Measurements from ENCODE around the gene MYLK.

DNA sequence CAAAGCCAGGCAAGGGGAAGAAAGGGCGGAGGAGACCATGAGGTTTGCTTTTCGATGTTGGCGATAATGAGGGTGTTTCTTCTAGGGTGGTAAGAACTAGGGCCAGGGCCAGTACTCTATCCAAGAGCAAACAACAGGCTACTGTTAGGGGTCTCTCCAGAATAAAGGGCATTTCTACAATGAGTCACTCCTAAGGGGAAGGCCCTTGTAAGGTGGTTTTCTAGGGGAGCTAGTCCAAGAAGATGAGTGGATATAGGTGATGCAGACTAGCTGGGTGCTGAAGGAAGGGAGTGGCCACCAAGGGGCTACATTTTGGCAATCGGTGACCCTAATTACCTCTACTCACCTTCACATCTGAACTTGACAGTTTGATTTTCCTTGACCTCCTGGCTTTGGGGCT, 150.8 kb downstream of the MYLK start:
- TF ChIP-seq, protein P1, sequence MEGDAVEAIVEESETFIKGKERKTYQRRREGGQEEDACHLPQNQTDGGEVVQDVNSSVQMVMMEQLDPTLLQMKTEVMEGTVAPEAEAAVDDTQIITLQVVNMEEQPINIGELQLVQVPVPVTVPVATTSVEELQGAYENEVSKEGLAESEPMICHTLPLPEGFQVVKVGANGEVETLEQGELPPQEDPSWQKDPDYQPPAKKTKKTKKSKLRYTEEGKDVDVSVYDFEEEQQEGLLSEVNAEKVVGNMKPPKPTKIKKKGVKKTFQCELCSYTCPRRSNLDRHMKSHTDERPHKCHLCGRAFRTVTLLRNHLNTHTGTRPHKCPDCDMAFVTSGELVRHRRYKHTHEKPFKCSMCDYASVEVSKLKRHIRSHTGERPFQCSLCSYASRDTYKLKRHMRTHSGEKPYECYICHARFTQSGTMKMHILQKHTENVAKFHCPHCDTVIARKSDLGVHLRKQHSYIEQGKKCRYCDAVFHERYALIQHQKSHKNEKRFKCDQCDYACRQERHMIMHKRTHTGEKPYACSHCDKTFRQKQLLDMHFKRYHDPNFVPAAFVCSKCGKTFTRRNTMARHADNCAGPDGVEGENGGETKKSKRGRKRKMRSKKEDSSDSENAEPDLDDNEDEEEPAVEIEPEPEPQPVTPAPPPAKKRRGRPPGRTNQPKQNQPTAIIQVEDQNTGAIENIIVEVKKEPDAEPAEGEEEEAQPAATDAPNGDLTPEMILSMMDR (IDR thresholded peaks at IDR 0.05) = no peak
- no peak for TF ChIP-seq POLR2A (IDR thresholded peaks at IDR 0.05)

Measured in lower leg skin (tissue), 3 donors.